Hematopoietic multipotent progenitor cell treated with erythropoietin and hydrocortisone succinate and interleukin-3 and kit ligand, for 4 days (in vitro differentiated cells): ENCODE data around the gene GUCY2C.

Source experiments
- DNase-seq: peaks from one replicate; pipeline ENCODE4 v3.0.0-alpha.2; 2015

Gene GUCY2C

DNA sequence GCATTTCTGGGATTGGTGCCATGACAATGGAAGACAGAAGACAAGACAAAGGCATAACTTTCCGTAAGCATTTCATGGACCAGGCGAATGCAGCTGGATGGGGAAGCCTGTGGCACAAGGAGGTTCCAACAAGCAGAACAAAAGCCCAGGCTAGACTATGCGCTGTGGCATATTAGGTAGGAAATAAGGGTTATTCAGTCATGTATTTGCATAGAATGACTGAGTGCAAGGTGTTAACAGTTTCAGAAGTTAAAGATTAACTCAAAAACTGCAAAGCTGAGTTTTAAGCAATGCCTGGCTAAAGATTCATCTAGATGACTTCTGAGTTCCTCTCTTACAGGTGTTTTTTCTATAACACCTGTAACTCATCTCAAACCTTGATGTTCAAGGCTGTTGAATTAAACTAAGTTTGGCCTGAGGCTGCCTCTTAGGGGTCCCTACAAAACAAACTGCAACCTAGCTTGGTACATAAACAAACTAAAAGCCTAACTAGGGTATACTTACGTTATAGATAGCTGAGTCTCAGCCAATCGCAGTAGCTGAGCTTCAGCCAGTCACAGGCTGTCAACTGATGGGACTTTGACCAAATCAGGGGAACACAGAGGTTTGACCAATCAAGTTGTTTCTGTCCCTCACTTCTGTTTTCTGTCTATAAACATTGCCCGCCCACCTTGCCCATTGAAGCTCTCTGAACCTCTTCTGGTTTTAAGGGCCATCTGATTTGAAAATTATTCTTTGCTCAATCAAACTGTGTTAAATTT lies 76.5 kb downstream of the GUCY2C start:
- DNase-seq: no peak

DNA sequence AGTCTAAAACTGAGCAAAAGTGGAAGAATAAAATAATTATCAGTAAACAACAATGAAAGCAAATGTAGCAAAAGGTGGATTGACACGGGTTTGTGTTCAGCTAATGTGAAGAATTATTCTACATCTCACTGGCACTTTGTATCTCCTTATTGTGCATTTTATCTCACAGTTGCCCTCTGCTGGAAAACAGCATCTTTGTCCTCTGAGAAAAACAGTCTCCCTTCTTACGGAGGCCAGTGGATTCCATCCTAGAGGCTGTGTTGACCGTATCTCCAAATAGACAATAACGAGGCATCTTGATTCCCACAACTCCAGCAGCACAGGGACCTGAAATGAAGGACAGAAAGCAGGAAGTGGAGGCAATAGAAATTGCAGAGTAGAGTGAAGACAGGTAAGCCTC lies 77.4 kb downstream of the GUCY2C start:
- DNase-seq: peak; percentile 57

DNA sequence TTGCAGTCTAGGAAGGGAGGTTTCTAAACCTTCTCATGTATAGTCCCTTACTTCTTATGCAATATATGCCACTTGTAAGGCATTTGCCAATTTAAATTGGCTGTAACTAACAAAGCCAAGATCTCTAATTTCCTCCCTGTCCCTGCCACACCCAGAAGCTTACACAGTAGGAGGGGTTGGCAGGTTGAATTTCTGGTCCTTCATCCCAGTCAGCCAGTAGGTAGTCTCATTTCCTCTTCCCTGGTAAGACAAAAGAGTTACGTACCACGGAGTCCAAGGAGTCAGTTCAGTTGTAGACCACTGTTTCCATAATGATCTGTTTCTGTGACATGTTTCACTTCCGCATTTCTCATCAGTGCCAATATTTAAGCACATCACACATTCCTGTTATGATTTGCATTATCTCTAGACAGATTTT lies 81.7 kb downstream of the GUCY2C start:
- no peak for DNase-seq

DNA sequence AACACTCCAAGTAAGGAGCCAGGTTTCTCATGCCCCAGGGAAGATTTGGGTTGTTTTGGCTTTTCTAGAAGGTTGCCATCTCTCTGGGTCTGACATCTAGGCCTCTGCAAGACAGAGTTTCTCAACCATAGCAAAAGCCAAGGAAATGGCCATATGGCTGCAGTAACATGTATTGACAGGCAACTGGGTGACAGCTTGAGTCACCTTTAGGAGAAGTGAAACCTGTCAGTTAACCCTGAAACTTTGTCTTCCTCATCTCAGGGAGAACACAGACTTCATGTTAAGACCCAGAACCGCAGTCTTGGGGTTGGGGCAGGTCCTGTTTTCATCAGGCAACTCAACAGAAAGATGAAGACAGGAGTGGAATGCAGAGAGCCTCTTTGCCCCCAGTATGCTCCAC lies 82.7 kb downstream of the GUCY2C start:
- no peak for DNase-seq

DNA sequence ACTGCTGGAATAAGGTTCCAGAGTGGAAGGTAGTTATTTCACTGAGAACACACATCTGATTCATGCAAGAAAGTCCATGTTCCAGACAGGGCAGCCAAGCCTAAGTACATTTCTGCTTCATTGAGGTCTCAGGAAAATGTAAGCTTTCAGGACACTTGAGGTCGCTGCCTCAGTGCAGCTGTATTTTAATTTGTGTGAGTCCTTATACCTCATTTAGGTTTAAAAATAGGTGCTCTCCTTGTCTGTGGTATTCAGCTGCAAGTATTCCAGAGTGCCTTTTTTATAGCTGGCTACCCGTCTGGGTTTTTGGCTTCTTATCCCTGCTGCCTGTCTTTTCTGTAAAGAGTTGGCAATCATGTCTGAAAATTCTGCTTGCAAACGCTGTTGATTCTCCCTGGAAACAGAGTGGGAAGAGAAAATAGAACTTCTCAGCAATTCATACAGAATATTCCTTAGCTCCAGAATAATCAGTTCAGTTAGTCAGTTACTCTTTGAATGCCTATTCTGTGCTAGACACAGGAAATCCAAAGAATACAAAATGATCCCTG lies 83.4 kb downstream of the GUCY2C start:
- no peak for DNase-seq

DNA sequence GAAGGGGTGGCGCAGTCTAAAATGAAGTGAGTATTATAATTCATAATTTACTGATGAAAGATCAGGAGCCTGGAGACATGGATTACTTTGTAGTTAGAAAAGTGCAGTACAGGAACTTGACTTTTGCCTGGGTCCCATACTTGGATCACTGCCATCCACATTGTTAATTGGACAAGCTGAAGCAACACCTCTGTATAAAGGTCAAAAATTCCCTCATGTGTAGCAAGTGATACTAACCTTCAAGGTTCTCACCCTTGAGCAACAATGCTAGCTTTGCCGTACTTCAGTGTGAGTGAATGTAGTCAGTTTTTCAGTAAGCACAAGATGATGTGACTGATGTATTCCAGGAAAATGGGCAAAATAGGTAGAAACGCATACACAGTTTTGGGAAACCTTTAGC lies 84.1 kb downstream of the GUCY2C start:
- no peak for DNase-seq

DNA sequence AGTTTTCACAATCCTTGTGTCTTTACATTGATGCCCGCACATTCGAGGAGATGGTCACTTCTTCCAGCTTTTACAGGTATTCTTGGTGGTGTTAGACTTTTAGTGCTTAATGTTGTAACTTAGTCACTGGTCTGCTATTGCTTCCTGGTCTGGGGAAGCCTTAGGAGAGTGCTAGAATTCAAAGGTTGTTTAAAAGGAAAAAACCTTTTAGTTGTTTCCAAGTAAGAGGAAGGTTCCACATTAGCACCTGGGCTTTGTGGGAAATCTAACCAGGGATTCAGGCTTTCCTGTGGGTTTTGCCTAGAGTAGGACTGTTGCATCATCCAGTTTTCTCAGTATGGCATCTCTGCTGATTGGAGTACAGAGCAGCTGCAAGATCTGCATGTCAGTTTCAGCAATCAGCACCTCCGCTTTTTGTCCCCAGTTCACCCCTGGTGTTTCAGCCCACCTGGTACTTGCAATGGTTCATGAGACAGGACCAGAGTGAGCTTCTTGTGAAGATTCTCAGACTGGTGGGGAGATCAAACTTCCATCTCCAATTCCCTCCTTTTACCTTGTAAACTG lies 84.7 kb downstream of the GUCY2C start:
- no peak for DNase-seq

DNA sequence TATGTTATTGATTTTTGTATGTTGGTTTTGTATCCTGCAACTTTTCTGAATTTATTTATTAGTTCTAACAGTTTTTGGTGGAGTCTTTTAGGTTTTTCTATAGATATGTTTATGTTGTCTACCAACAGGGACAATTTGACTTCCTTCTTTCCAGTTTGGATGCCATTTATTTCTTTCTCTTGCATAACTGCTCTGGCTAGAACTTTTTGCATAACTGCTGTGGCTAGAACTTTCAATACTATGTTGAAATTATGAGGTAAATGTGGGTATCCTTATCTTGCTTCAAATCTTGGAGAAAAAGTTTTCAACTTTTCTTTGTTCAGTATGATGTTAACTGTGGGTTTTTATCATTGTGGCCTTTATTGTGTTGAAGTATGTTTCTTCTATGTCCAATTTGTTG lies 88.8 kb downstream of the GUCY2C start:
- peak; percentile 73 for DNase-seq

DNA sequence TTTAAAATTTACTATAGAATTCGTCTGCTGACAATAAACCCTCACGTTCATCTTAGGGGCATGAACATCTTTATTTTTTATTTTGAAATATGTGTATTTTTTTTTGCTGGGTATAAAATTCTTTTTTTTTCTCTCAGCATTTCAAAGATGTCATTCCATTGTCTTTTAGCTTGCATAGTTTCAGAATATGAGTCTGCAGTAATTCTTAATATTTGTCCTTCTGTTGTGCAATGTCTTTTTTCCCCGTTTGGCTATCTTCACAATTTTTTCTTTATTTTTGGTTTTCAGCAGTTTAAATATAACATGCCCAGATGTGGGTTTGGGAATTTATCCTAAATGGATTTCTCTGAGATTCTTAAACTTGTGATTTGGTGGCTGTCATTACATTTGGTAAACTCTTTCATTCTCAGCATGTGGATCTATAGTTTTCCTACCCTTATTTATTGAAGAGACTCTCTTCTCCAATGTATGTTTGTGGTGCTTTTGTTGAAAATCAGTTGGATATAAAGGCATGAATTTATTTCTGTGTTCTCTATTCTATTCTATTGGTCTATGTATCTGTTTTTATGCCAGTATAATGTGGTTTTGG lies 90.9 kb downstream of the GUCY2C start:
- DNase-seq: peak; percentile 38

DNA sequence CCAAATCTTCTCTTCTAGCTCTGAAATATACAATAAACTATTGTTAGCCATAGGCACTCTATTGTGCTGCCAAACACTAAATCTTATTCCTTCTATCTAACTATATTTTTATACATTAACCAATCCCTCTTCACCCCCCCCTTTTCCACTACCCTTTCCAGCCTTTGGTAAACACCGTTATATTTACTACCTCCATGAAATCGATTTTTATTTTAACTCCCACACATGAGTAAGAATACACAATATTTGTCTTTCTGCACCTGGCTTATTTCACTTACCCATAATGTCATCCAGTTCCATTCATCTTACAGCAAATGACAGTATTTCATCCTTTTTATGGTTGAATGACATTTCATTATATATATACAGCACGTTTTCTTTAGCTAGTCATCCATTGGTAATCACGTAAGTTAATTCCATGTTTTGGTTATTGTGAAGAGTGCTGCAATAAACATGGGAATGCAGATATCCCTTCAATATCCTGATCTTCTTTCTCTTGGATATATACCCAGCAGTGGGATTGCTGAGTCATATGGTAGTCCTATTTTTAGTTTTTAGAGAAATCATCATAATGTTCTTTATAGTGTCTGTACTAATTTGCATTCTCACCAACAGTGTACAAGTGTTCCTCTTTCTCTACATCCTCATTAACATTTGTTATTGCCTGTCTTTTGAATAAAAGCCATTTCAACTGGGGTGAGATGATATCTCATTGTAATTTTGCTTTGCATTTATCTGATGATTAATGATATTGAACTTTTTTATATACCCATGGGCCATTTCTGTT lies 94.5 kb downstream of the GUCY2C start:
- DNase-seq: no peak

DNA sequence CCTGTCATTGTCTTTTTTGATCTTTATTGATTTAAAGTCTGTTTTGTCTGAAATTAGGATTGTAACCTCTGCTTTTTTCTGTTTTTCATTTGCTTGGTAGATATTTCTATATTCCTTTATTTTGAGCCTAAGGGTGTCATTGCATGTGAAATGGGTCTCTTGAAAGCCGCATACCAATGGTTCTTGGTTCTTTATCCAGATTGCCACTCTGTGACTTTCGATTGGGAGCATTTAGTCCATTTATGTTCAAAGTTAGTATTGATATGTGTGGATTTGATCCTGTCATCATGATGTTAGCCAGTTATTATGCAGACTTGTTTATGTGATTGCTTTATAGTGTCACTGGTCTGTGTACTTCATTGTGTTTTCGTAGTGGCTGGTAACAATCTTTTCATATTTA lies 98.9 kb downstream of the GUCY2C start:
- no peak for DNase-seq

DNA sequence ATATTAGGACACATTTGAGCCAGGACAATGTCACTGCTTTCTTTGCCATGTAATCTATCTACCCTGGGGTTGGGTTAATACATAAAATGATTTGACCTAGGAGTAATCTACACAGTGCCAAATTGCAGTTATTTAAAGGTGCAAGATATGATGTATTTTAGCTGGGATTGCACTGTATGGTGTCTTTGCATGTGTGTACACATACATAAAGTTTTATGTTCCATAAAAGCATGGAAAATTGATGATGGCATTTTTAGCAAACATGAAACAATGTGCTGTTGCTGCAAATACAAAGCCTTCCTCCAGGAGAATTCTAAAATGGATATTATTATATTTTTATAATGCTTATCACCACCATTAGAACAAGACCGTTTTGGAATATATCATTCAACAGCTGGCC lies 104.7 kb downstream of the GUCY2C start:
- DNase-seq: no peak

DNA sequence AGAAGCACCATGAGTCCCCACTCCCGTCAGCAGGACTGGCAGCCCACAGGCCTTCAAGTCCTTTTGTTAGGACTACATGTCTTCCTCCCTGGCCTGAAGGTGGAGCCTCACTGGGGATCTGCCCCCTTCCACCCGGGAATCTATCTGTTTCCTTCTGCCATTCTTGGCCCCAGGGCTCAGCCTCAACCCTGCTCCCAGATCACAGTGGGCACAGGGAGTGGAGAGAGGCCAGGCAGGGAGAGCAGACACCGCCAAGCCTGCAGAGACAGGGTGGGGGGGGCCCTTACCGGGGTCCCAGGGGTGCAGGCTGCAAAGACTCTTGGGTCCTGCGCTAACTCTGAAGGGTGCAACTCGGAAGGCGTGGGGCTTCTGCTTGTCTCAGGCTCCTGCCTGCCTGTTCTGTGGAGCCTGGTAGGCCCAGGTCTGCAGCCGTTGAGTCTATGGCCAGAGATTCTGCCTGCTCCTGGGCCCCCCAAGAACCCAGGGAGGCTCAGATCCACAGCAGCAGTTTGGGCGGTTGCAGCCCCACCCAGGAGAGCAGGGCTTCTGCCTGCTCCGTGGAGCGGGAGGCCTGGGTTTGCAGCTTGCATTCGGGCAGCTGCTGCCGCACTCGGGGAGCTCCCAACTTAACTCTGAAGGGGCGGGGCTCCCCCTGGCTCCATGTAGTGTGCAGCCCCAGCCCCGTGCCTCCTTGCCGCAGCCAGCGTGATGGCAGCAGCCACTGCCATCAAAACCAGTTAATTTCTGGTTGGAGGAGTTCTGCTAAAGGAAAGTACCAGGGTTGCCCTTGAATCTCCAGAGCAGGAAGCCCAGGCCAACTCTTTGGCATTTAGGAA lies 107.0 kb downstream of the GUCY2C start:
- no peak for DNase-seq

DNA sequence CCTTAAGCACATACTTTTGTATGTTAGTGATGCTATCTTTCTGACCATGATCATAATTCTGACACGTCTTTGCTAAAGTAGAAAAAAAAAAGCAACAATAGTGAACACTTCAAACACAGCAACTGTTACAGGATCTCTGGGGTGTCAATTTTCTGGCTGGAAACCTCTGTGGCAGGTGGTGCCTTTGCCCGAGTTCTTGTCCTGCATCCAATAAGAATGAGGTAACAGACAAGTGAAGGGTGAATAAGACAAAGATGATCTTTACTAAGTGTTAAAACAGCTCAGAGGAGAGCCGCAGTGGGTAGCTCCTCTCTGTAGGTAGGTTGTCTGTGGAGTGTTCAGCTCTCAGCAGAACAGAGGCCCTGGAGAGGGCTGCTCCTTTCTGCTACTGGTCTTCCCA lies 107.8 kb downstream of the GUCY2C start:
- DNase-seq: no peak

DNA sequence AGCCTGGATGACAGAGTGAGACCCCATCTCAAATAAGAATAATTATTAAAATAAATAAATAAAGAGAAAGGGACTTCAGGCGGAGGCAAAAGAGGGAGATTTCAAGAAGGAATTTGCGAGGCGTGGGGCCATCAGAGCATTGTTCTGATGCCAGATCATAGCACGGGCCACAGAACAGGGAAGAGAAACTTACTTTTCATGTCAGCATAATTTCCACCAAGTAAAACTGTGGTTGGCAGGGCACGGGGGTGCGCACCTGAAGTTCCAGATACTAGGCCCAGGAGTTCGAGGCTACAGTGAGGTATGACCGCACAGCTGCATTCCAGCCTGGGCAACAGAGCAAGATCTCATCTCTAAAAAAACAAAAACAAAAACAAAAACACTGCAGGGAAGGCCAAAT lies 117.8 kb downstream of the GUCY2C start:
- no peak for DNase-seq

DNA sequence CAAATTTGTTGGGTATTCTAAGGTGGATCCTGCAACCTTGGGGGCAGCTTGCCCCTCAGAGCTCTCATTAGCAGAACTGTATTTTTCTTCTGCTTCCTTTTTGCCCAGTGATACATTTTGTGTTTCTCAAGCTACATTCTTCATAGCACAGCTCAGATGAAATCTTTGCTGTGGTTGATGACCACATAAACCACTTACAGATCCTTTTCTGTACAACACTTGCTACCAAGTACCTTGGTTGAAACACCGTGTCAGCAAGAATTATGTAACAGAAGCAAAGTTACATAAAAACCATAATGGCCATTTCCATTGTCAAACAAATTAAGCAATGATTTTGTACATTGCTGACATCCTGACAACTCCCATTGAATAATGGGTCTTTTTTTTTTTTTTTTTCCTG lies 119.1 kb downstream of the GUCY2C start:
- peak; percentile 84 for DNase-seq

DNA sequence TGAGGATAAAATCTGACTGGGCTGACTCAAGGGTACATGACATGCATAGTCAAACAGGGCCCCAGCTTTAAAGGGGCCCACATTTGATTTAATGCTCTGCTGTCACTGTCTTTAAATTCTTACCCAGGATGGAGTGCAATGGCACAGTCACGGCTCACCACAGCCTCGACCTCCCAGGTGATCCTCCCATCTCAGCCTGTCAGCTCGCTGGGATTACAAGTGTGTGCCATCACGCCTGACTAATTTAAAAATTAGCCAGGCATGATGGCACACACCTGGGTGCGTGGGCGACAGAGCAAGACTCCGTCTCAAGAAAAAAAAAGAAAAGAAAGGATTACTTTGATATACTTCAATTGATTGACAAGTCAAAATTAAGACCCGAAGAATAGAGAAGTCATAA lies 119.5 kb downstream of the GUCY2C start:
- DNase-seq: no peak

DNA sequence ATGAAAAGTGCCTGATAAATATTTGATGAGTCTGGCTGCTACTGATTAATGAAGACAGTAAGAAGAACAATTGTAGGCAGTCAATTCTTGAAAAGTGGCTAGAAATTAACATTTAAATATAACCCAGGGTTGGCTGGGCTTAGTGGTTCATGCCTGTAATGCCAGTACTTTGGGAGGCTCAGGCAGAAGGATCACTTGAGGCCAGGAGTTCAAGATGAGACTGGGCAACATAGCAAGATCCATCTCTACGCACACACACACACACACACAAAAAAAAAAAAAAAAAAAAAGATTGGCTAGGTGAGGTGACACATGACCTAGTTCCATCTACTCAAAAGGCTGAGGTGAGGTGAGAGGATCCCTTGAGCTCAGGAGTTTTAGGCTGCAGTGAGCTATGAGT lies 120.8 kb downstream of the GUCY2C start:
- DNase-seq: no peak

DNA sequence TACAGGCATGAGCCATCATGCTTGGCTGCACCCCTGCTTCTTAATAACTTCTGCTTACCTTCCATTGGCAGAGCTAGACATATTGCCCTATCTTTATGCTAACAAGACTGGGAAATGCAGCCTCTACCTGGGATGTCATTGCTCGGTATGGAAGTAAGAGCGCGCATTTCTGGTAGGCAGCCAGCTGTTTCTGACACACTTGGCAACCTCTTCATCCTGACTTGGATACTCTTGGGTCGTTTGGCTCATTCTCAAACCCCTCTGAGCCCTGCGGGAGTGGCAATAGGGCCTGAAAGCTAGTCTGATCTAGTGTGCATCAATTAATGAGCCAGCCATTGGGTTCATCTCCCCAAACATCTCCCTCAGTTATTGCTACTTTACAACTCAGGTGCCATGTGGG lies 123.3 kb downstream of the GUCY2C start:
- DNase-seq: no peak

DNA sequence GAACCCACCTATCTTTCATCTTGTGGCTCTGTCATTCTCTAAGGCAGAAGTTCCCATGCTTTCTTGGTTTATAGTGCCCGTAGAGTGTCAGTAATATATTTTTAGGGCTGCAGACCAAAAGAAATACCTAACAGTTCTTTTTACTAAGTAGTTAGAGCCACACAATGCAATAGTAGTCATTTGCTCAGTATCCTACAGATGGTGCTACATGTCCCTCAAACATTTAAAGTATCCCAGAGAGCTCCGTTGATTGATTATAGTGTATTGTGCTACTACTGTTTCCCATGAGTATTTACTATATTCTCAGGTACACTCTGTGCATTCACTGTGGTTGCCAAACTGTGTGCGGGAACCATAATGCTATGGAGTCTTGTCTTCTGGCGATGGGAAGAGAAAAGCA lies 124.0 kb downstream of the GUCY2C start:
- DNase-seq: peak; percentile 13

DNA sequence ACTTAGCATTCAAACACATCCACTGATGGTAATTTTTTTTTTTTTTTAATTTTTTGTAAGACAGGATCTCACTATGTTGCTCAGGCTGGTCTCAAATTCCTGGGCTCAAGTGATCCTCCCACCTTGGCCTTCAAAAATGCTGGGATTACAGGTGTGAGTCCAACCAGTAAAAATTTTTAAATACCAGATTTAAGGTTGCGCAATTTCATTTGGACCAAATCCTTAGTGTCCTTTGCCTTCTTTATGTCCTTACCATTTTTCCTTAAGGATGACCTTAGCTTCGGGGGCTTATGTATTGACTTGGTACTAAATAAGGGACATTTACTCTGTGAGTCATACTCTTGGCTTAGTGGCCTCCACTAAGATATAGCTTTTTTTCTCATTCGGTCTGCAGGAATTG lies 124.6 kb downstream of the GUCY2C start:
- no peak for DNase-seq

DNA sequence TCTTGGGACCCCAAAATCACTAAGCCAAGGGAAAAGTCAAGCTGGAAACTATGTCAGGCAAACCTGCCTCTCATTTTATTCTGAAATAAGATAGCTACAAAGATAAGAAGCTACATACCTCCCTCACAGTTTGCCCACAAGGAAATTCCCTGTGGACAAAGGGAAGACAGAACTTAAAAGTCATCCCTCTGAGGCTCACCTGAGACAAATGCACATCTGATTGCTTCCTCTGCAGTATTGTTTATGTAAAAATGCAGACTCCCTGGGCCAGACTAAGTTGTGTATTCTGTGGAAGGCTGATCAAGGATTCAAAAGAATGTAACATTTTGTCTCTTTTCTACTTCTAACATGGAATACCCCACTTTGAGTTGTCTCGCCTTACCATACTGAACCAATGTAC lies 126.2 kb downstream of the GUCY2C start:
- DNase-seq: no peak
